ENCODE measurements around the gene MAFF. TPM values are rescaled to one million over a fixed set of nuclear protein-coding genes. Genes with fewer than 3 reads are reported as not detected.
A peak's percentile ranks its signal among the peaks of the same experiment; 100 is the strongest.

The MAFF gene
- total and polyA plus RNA-seq, 8 donors = 7.0 to 17.1 (median 10.3) TPM

DNA sequence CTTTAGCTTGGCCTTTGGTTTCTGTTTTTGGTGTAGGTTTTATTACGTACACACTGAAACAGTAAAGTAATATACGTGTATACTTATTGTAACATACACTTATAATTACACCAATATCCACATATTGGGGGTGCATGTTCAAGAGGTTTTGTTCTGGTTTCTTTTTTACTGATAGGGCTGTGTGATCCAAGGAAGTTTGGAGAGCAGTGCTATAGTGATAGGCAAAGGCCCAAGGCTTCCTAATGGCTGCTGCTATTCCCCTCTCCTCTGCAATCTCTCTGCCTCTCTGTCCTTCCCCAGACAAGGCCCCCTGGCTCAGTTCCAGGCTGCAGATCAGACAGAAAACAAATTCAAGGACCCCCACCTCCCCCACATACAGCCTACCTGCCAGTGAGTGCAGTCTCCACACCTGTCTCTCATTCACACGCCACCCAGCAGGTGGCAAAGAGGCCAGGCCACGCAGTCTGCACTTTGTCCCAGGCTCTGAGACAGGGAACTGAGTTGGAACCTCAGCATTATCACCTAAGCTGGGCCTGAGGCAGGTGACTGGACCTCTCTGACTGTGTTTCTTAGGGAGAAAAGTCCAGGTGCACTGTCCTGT, 56.0 kb downstream of the MAFF start:
- no peaks in the 10 kb centered on the region for H3K9me3 ChIP-seq
- DNase-seq = no peak
- ATAC-seq = no peak
- no peak overlapping the region for H3K4me3 ChIP-seq
- H3K27me3 ChIP-seq = no peaks in the 10 kb centered on the region
- peaks cover 41 to 69% of the 10 kb centered on the region in 2 donors for H3K4me1 ChIP-seq
- TF ChIP-seq, protein P1, sequence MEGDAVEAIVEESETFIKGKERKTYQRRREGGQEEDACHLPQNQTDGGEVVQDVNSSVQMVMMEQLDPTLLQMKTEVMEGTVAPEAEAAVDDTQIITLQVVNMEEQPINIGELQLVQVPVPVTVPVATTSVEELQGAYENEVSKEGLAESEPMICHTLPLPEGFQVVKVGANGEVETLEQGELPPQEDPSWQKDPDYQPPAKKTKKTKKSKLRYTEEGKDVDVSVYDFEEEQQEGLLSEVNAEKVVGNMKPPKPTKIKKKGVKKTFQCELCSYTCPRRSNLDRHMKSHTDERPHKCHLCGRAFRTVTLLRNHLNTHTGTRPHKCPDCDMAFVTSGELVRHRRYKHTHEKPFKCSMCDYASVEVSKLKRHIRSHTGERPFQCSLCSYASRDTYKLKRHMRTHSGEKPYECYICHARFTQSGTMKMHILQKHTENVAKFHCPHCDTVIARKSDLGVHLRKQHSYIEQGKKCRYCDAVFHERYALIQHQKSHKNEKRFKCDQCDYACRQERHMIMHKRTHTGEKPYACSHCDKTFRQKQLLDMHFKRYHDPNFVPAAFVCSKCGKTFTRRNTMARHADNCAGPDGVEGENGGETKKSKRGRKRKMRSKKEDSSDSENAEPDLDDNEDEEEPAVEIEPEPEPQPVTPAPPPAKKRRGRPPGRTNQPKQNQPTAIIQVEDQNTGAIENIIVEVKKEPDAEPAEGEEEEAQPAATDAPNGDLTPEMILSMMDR (IDR thresholded peaks at IDR 0.05) = no peak
- intact Hi-C loops (cut with DNase I) = no loop called here
- H3K27ac ChIP-seq = peak overlapping the region; percentile 76 to 84
- H3K36me3 ChIP-seq = no peaks in the 10 kb centered on the region

DNA sequence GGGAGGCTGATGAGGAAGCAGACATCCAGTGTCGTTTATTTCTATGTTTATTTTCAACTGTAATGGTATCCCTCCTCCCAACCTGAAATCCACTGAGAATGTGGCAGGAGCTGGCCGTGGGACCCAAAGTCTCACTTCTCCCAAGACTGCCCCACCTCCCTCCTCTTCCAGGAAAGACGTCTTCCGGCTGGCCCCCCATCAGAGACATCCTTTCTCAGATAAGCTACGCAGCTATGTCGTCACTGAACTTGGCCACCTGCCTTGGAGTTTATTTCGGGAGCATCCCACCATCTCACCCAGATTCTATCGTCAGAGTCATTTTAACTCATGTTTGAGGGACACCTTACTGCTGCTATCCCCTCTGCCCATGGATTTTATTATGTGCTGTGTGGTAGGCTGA, 57.1 kb downstream of the MAFF start:
- TF ChIP-seq, protein P1 (IDR thresholded peaks at IDR 0.05) = no peak
- Histone ChIP-seq H3K27me3 (no peaks in the 10 kb centered on the region), H3K4me1 (peaks cover 41 to 74% of the 10 kb centered on the region in 2 donors), H3K9me3 (no peaks in the 10 kb centered on the region), H3K27ac (peak overlapping the region; percentile 76 to 84), H3K36me3 (no peaks in the 10 kb centered on the region), H3K4me3 (no peak overlapping the region)
- intact Hi-C loops (cut with DNase I) = no loop called here
- ATAC-seq = no peak
- peak in 1 of 4 donors; percentile 73 for DNase-seq

DNA sequence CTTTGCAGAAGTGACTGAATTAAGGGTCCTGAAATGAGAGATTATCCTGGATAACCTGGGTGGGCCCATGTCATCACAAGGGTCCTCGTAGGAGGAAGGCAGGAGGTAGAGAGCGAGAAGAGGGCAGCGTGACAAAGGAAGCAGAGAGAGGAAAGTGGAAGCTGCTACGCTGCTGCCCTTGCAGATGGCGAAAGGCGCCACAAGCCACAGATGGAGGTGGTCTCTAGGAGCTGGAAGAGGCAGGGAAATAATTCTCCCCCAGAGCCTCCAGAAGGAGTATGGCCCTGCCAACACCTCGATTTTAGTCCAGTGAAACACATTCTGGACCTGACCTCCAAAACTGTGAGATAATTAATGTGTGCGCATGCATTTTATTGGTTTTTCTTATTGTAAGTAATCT, 57.6 kb downstream of the MAFF start:
- H3K4me3 ChIP-seq = no peak overlapping the region
- H3K27ac ChIP-seq = peak overlapping the region; percentile 55 to 76
- no peaks in the 10 kb centered on the region for H3K27me3 ChIP-seq
- H3K4me1 ChIP-seq = peaks cover 41 to 74% of the 10 kb centered on the region in 2 donors
- intact Hi-C loops (cut with DNase I) = no loop called here
- H3K36me3 ChIP-seq = no peaks in the 10 kb centered on the region
- TF ChIP-seq, protein P1 (IDR thresholded peaks at IDR 0.05) = no peak
- no peaks in the 10 kb centered on the region for H3K9me3 ChIP-seq
- ATAC-seq (no peak), DNase-seq (peak in 1 of 4 donors; percentile 25)

DNA sequence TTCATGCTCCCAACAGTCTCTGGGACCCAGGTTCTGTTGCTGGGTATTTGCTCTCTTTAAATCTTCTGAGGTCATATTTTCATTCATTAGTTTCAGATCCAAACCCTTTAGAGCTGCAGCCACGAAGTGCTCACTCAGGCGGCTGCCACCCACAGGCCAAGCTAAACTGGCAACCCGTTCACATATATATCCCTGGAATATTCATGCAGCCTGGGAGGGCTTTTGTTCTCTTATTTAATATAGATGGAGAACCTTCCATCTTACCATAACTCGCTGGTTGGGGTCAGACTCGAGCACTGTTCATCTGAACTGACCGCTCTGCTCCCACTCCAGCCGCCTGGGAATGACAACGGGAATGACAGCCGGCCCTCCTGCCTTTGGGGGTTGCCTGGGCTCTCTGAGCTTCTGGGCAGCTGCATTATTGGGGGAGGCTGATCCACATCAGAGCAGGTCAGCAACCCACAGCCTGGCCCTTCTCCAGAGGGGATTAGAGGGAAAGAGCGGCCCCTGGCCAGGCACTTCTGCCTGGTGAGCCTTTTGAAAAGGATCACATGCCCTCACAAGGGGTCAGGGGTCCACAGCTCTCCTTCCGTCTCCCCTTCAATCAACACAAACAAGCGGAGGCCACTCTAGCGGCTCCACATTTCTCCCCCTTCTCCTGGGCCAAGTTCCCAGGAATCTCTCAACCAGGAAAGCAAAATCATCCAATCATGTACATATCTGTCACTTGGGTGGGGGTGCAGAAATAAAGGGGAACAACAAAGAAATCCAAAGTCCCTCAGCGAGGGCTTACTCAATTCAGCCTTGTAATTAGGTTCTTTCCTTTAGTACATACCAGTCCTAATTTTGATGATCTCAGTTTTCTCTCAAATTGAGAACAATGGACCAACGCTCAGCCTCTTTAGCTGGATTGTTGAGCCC, 59.2 kb downstream of the MAFF start:
- peaks cover 45 to 80% of the 10 kb centered on the region in 2 donors for H3K4me1 ChIP-seq
- no peaks in the 10 kb centered on the region for H3K36me3 ChIP-seq
- no peak overlapping the region for H3K4me3 ChIP-seq
- no peaks in the 10 kb centered on the region for H3K9me3 ChIP-seq
- H3K27ac ChIP-seq = peak overlapping the region; percentile 61 to 76
- TF ChIP-seq, protein P1 (IDR thresholded peaks at IDR 0.05) = no peak
- H3K27me3 ChIP-seq = no peaks in the 10 kb centered on the region
- DNase-seq (peak in 1 of 4 donors; percentile 62), ATAC-seq (no peak)
- intact Hi-C loops (cut with DNase I) = no loop called here

All from left lung (tissue), 10 donors.